ENCODE measurements around the gene LRIG1.

LRIG1 gene

GRCh38 chr3:66385066-66385465, 115.8 kb downstream of the LRIG1 start:
- no peak for DNase-seq (ENCODE audit: low spot score)

GRCh38 chr3:66383998-66384745, 116.7 kb downstream of the LRIG1 start:
- DNase-seq (ENCODE audit: low spot score) = no peak

- DNase-seq (ENCODE audit: low spot score) = no peak
These were observed 117.8 kb downstream of the LRIG1 start for GRCh38 chr3:66383023-66383422.

GRCh38 chr3:66382142-66382541, 118.7 kb downstream of the LRIG1 start:
- DNase-seq (ENCODE audit: low spot score) = no peak

- no peak for DNase-seq (ENCODE audit: low spot score)
These were observed 119.2 kb downstream of the LRIG1 start for GRCh38 chr3:66381626-66382025.

GRCh38 chr3:66380200-66380932, 120.5 kb downstream of the LRIG1 start:
- DNase-seq (ENCODE audit: low spot score) = no peak

- no peak for DNase-seq (ENCODE audit: low spot score)
These were observed 121.3 kb downstream of the LRIG1 start for GRCh38 chr3:66379565-66379964.

- DNase-seq (ENCODE audit: low spot score) = no peak
These were observed 122.6 kb downstream of the LRIG1 start for GRCh38 chr3:66378256-66378655.

- DNase-seq (ENCODE audit: low spot score) = no peak
These were observed 123.0 kb downstream of the LRIG1 start for GRCh38 chr3:66377800-66378199.

- DNase-seq (ENCODE audit: low spot score) = no peak
These were observed 124.3 kb downstream of the LRIG1 start for GRCh38 chr3:66376568-66376967.

GRCh38 chr3:66372681-66373350, 128.0 kb downstream of the LRIG1 start:
- peak; percentile 72 for DNase-seq (ENCODE audit: low spot score)

GRCh38 chr3:66371432-66371831, 129.4 kb downstream of the LRIG1 start:
- no peak for DNase-seq (ENCODE audit: low spot score)

- no peak for DNase-seq (ENCODE audit: low spot score)
These were observed 130.6 kb downstream of the LRIG1 start for GRCh38 chr3:66370179-66370578.

- no peak for DNase-seq (ENCODE audit: low spot score)
These were observed 132.8 kb downstream of the LRIG1 start for GRCh38 chr3:66367979-66368378.

- no peak for DNase-seq (ENCODE audit: low spot score)
These were observed 134.1 kb downstream of the LRIG1 start for GRCh38 chr3:66366747-66367146.

- DNase-seq (ENCODE audit: low spot score) = no peak
These were observed 135.7 kb downstream of the LRIG1 start for GRCh38 chr3:66365080-66365479.

GRCh38 chr3:66363148-66363547, 137.7 kb downstream of the LRIG1 start:
- no peak for DNase-seq (ENCODE audit: low spot score)

- no peak for DNase-seq (ENCODE audit: low spot score)
These were observed 138.3 kb downstream of the LRIG1 start for GRCh38 chr3:66362541-66362941.

- DNase-seq (ENCODE audit: low spot score) = no peak
These were observed 139.5 kb downstream of the LRIG1 start for GRCh38 chr3:66361356-66361755.

- no peak for DNase-seq (ENCODE audit: low spot score)
These were observed 144.8 kb downstream of the LRIG1 start for GRCh38 chr3:66355997-66356396.

GRCh38 chr3:66355394-66355793, 145.4 kb downstream of the LRIG1 start:
- DNase-seq (ENCODE audit: low spot score) = no peak

- DNase-seq (ENCODE audit: low spot score) = no peak
These were observed 146.8 kb downstream of the LRIG1 start for GRCh38 chr3:66354001-66354400.

GRCh38 chr3:66353530-66353929, 147.3 kb downstream of the LRIG1 start:
- no peak for DNase-seq (ENCODE audit: low spot score)
